Measurements from ENCODE around the gene STRN4. TPM values are rescaled to one million over a fixed set of nuclear protein-coding genes. Genes with fewer than 3 reads are reported as not detected.

The STRN4 gene
- total RNA-seq, 2 experiments from 2014 or later, result 68.0 to 115 TPM

- no peaks in the 10 kb centered on the region for H3K4me1 ChIP-seq (ENCODE audit: insufficient read depth, low read length, poor library complexity, severe bottlenecking)
- H3K4me2 ChIP-seq (ENCODE audit: low read length), result no peak overlapping the region
- H4K20me1 ChIP-seq (ENCODE audit: insufficient read depth, low read length), result no peaks in the 10 kb centered on the region
- no peaks in the 10 kb centered on the region for H3K79me2 ChIP-seq (ENCODE audit: insufficient read depth, low read depth, low read length)
- no peak for DNase-seq (ENCODE audit: low spot score)
- TF ChIP-seq EZH2phosphoT487 (IDR thresholded peaks at IDR 0.05; ENCODE audit: borderline replicate concordance, low read depth, low read length) (no peak), CTCF (conservative IDR thresholded peaks at IDR 0.05; ENCODE audit: low read length) (no peak)
- H3K36me3 ChIP-seq (ENCODE audit: insufficient read depth, low read length), result peaks cover 99% of the 10 kb centered on the region
- intact Hi-C loops (cut with micrococcal nuclease; ENCODE audit: unreplicated experiment), result no loop called here
- H3K9me2 ChIP-seq (ENCODE audit: insufficient read depth, low read length), result no peaks in the 10 kb centered on the region
- no peak overlapping the region for H3K4me3 ChIP-seq (ENCODE audit: low read depth, low read length, poor library complexity, severe bottlenecking)
- CTCF ChIA-PET (ENCODE audit: unreplicated experiment), result no interaction called here
- POLR2A ChIA-PET, result no interaction called here
- no peaks in the 10 kb centered on the region for H3K9me3 ChIP-seq (ENCODE audit: low read length)
- no peak overlapping the region for H3K27ac ChIP-seq (ENCODE audit: low read depth, low read length, poor library complexity, severe bottlenecking)
- BruUV-seq (replicated peaks), result no TSS peak
- no peak overlapping the region for H2AFZ ChIP-seq (ENCODE audit: low read length)
Measured at GRCh38 chr19:46698395-46699321, 47.6 kb downstream of the STRN4 start.

GRCh38 chr19:46697204-46697960, 48.9 kb downstream of the STRN4 start:
- H3K4me3 ChIP-seq (ENCODE audit: low read depth, low read length, poor library complexity, severe bottlenecking), result no peak overlapping the region
- intact Hi-C loops (cut with micrococcal nuclease; ENCODE audit: unreplicated experiment), result no loop called here
- H3K4me2 ChIP-seq (ENCODE audit: low read length), result no peak overlapping the region
- peaks cover 100% of the 10 kb centered on the region for H3K36me3 ChIP-seq (ENCODE audit: insufficient read depth, low read length)
- TF ChIP-seq CTCF (conservative IDR thresholded peaks at IDR 0.05; ENCODE audit: low read length), result no peak
- H2AFZ ChIP-seq (ENCODE audit: low read length), result no peak overlapping the region
- H3K9me3 ChIP-seq (ENCODE audit: low read length), result no peaks in the 10 kb centered on the region
- no peak overlapping the region for H3K27ac ChIP-seq (ENCODE audit: low read depth, low read length, poor library complexity, severe bottlenecking)
- H3K79me2 ChIP-seq (ENCODE audit: insufficient read depth, low read depth, low read length), result no peaks in the 10 kb centered on the region
- no peaks in the 10 kb centered on the region for H3K9me2 ChIP-seq (ENCODE audit: insufficient read depth, low read length)
- CTCF ChIA-PET (ENCODE audit: unreplicated experiment), result interaction anchor here (0.5 kb wide), 1 partner anchor 50 kb away, joined by 4 read pairs; no protein-coding TSS in a partner anchor
- no peaks in the 10 kb centered on the region for H4K20me1 ChIP-seq (ENCODE audit: insufficient read depth, low read length)
- H3K4me1 ChIP-seq (ENCODE audit: insufficient read depth, low read length, poor library complexity, severe bottlenecking), result no peaks in the 10 kb centered on the region
- POLR2A ChIA-PET, result no interaction called here
- DNase-seq (ENCODE audit: low spot score), result peak; percentile 37
- BruUV-seq (replicated peaks), result no TSS peak

Measured in OCI-LY7 (cell line).